GF-D8 (cell line): ENCODE measurements around the gene EFHC1.
"Not testable (repeated sequence)": the region's sequence is repeated elsewhere in the genome, so short reads cannot be mapped to it uniquely, and the experiment has no call there.

ENCODE experiments used
- DNase-seq: peaks from one replicate; lab custom pipeline; 2025; lab: John Stamatoyannopoulos, UW

EFHC1 gene

GRCh38 chr6:52419809-52420667 is at the start of gene EFHC1:
TSS of gene EFHC1 (plus strand) at chr6:52420342. CDS start at chr6:52420411, 69 bp downstream.
- peak; percentile 85 for DNase-seq

- no peak for DNase-seq
Observed at GRCh38 chr6:52371656-52372191, 48.4 kb upstream of the EFHC1 start.

GRCh38 chr6:52373151-52373690 is 46.9 kb upstream of the EFHC1 start:
- DNase-seq, result no peak

GRCh38 chr6:52374247-52374646 is 45.9 kb upstream of the EFHC1 start:
- DNase-seq, result no peak

- DNase-seq, result no peak
Observed at GRCh38 chr6:52375780-52376556, 44.2 kb upstream of the EFHC1 start.

- no peak for DNase-seq
Observed at GRCh38 chr6:52376763-52377162, 43.4 kb upstream of the EFHC1 start.

GRCh38 chr6:52377538-52378221 is 42.5 kb upstream of the EFHC1 start:
- no peak for DNase-seq

GRCh38 chr6:52381249-52381648 is 38.9 kb upstream of the EFHC1 start:
- DNase-seq, result no peak

GRCh38 chr6:52384145-52384766 is 35.9 kb upstream of the EFHC1 start:
- DNase-seq, result no peak

- no peak for DNase-seq
Observed at GRCh38 chr6:52385074-52385473, 35.1 kb upstream of the EFHC1 start.

GRCh38 chr6:52388119-52388518 is 32.0 kb upstream of the EFHC1 start:
- DNase-seq, result not testable (repeated sequence)

GRCh38 chr6:52388790-52389189 is 31.4 kb upstream of the EFHC1 start:
- DNase-seq, result no peak

GRCh38 chr6:52389264-52389625 is 30.9 kb upstream of the EFHC1 start:
- no peak for DNase-seq

- no peak for DNase-seq
Observed at GRCh38 chr6:52389626-52390360, 30.3 kb upstream of the EFHC1 start.

- no peak for DNase-seq
Observed at GRCh38 chr6:52390361-52390727, 29.8 kb upstream of the EFHC1 start.

- no peak for DNase-seq
Observed at GRCh38 chr6:52391599-52391998, 28.5 kb upstream of the EFHC1 start.

- DNase-seq, result no peak
Observed at GRCh38 chr6:52392944-52393343, 27.2 kb upstream of the EFHC1 start.

GRCh38 chr6:52393780-52394179 is 26.4 kb upstream of the EFHC1 start:
- no peak for DNase-seq

- DNase-seq, result no peak
Observed at GRCh38 chr6:52394251-52394666, 25.9 kb upstream of the EFHC1 start.

GRCh38 chr6:52395969-52396368 is 24.2 kb upstream of the EFHC1 start:
- DNase-seq, result no peak
